Panc1 (cell line): ENCODE data around the gene KCNJ14. TPM values are rescaled to one million over a fixed set of nuclear protein-coding genes. Genes with fewer than 3 reads are reported as not detected.

Source experiments
- ATAC-seq: fragments of 200-7000 bp; cut with Tn5 transposase; 2 replicates; pipeline ENCODE4 v1.9.1; 2020; ENCODE audit warnings: mild to moderate bottlenecking, moderate library complexity
- BruUV-seq: library from RNA; stranded (reverse); fragments of 400-500 nt; replicated peaks from 2 replicates; lab custom pipeline; 2021; lab: Mats Ljungman, UMichigan
- CTCF ChIA-PET: fragments of 300-600 bp; sonication (Branson Sonifier 250); formaldehyde crosslinking; loops from one replicate; lab custom pipeline; 2022; ENCODE audit warnings: antibody characterized with exemption; lab: Charles Lee
- POLR2A ChIA-PET: fragments of 300-600 bp; sonication (Branson Sonifier 250); formaldehyde crosslinking; loops from one replicate; lab custom pipeline; 2022; ENCODE audit warnings: antibody characterized with exemption; lab: Charles Lee
- DNase-seq: peaks from one replicate; pipeline ENCODE4 v3.0.0-alpha.2; 2010; ENCODE audit warnings: low read depth, low spot score
- H3K27ac ChIP-seq: 2 replicates; pipeline ENCODE4 v1.5.1; 2011; ENCODE audit warnings: mild to moderate bottlenecking, low read length, inconsistent platforms
- H3K27me3 ChIP-seq: fragments of 200-500 bp; sonication (Bioruptor generic); 2 replicates; pipeline ENCODE4 v1.6.0; 2014; ENCODE audit warnings: low read length, inconsistent platforms; ENCODE audit not compliant: control insufficient read depth, insufficient read depth
- H3K36me3 ChIP-seq: fragments of 200-500 bp; sonication (Bioruptor generic); 2 replicates; pipeline ENCODE4 v1.5.1; 2014; ENCODE audit warnings: inconsistent platforms, mild to moderate bottlenecking, low read length, moderate library complexity; ENCODE audit not compliant: control insufficient read depth, insufficient read depth
- H3K4me1 ChIP-seq: 2 replicates; pipeline ENCODE4 v1.5.1; 2011; ENCODE audit warnings: inconsistent platforms, mild to moderate bottlenecking, low read length, moderate library complexity; ENCODE audit not compliant: control insufficient read depth, insufficient read depth
- H3K4me3 ChIP-seq, 2 experiments: 2 replicates each; pipeline ENCODE4 v1.5.1; 2011 to 2012; ENCODE audit warnings: low read depth in 2 of 2, low read length in 2 of 2, mild to moderate bottlenecking in 2 of 2, inconsistent platforms in 1 of 2, moderate library complexity in 1 of 2
- H3K9me3 ChIP-seq: fragments of 200-500 bp; sonication (Bioruptor generic); 2 replicates; pipeline ENCODE4 v1.5.1; 2014; ENCODE audit warnings: low read depth, mild to moderate bottlenecking, inconsistent platforms, low read length, moderate library complexity; ENCODE audit not compliant: control insufficient read depth, insufficient read depth
- CTCF ChIP-seq: fragments of 450-650 bp; IDR thresholded peaks from 2 replicates; pipeline ENCODE4 v1.5.1; 2017; ENCODE audit warnings: mild to moderate bottlenecking
- POLR2AphosphoS5 ChIP-seq: IDR thresholded peaks from 2 replicates; pipeline ENCODE4 v1.6.1; 2012; ENCODE audit warnings: mild to moderate bottlenecking, low read depth, low read length, moderate library complexity
- REST ChIP-seq, 2 experiments: IDR thresholded peaks; 2 replicates each; pipeline ENCODE4 v1.6.1; 2011 to 2012; ENCODE audit warnings: low read depth in 2 of 2, control low read depth in 1 of 2, low read length in 1 of 2, mild to moderate bottlenecking in 1 of 2, moderate library complexity in 1 of 2; ENCODE audit not compliant: insufficient read depth in 1 of 2
- SIN3A ChIP-seq: IDR thresholded peaks from 2 replicates; pipeline ENCODE4 v1.6.1; 2012; ENCODE audit warnings: low read depth, mild to moderate bottlenecking, low read length, moderate library complexity, borderline replicate concordance; ENCODE audit not compliant: insufficient read depth
- TCF7L2 ChIP-seq: IDR thresholded peaks from 2 replicates; pipeline ENCODE4 v1.6.1; 2011; ENCODE audit warnings: mild to moderate bottlenecking, low read depth, low read length, inconsistent platforms
- in situ Hi-C: cut with HindIII; loops from 2 replicates; pipeline ENCODE4 v1.10.0; 2016; ENCODE audit warnings: low sequenced_read_pairs, low pct_unique_long_range_greater_than_20kb
- intact Hi-C: fragments of 100-400 bp; cut with micrococcal nuclease; formaldehyde crosslinking; loops from one replicate; pipeline ENCODE4 v1.10.0; 2022; ENCODE audit not compliant: unreplicated experiment
- total RNA-seq: library from RNA; stranded (reverse); gene quantifications from one replicate; pipeline ENCODE4 v1.2.1, GENCODE V29; 2021; ENCODE audit not compliant: unreplicated experiment

The KCNJ14 gene
- total RNA-seq, 1 experiment from 2014 or later = 2.9 TPM

GRCh38 chr19:48418317-48419064 is 36.9 kb upstream of the KCNJ14 start:
- Histone ChIP-seq H3K36me3 (no peaks in the 10 kb centered on the region), H3K4me3 (no peak overlapping the region), H3K9me3 (no peaks in the 10 kb centered on the region), H3K4me1 (no peaks in the 10 kb centered on the region), H3K27me3 (no peaks in the 10 kb centered on the region), H3K27ac (no peak overlapping the region)
- POLR2A ChIA-PET = interaction anchor here (0.7 kb wide), 1 partner anchor 16 kb away, joined by 4 read pairs; no protein-coding TSS in a partner anchor
- TF ChIP-seq CTCF = no peak
- TF ChIP-seq TCF7L2 = no peak
- no peak for TF ChIP-seq SIN3A
- no peak for TF ChIP-seq POLR2AphosphoS5
- no peak for TF ChIP-seq REST (IDR thresholded peaks at IDR 0.05; ENCODE audit: insufficient read depth in 1 of 2, low read depth in 2 of 2, low read length in 1 of 2)
- DNase-seq (no peak), ATAC-seq (0 out of 2 replicates have a peak, but pooled peaks have one; percentile 10)
- no TSS peak for BruUV-seq
- in situ Hi-C loops = no loop called here
- CTCF ChIA-PET = interaction anchor here (0.7 kb wide), 1 partner anchor 909 kb away, joined by 4 read pairs; no protein-coding TSS in a partner anchor
- intact Hi-C loops = no loop called here

GRCh38 chr19:48419158-48419920 is 36.0 kb upstream of the KCNJ14 start:
- no TSS peak for BruUV-seq
- in situ Hi-C loops = no loop called here
- no peaks in the 10 kb centered on the region for H3K36me3 ChIP-seq
- no peak overlapping the region for H3K27ac ChIP-seq
- ATAC-seq (peak; percentile 76; the same call in 1 of the 2 replicates), DNase-seq (no peak)
- POLR2A ChIA-PET = interaction anchor here (0.6 to 0.7 kb wide), 2 partner anchors 17 to 407 kb away, joined by 3 to 4 read pairs; no protein-coding TSS in a partner anchor
- intact Hi-C loops = no loop called here
- no peak overlapping the region for H3K4me3 ChIP-seq
- H3K27me3 ChIP-seq = no peaks in the 10 kb centered on the region
- no peaks in the 10 kb centered on the region for H3K4me1 ChIP-seq
- CTCF ChIA-PET = interaction anchor here (0.7 kb wide), 1 partner anchor 908 kb away, joined by 4 read pairs; no protein-coding TSS in a partner anchor
- no peaks in the 10 kb centered on the region for H3K9me3 ChIP-seq
- TF ChIP-seq SIN3A (no peak), REST (IDR thresholded peaks at IDR 0.05; ENCODE audit: insufficient read depth in 1 of 2, low read depth in 2 of 2, low read length in 1 of 2) (no peak), POLR2AphosphoS5 (no peak), CTCF (no peak), TCF7L2 (no peak)
